Kidney epithelial cell (primary cell): Measurements from ENCODE around the gene CALM3. TPM values are rescaled to one million over a fixed set of nuclear protein-coding genes. Genes with fewer than 3 reads are reported as not detected.

Source experiments
- DNase-seq: peaks from one replicate; pipeline ENCODE4 v3.0.0-alpha.2; 2010; ENCODE audit warnings: low read depth
- H3K27me3 ChIP-seq: 2 replicates; pipeline ENCODE4 v1.6.0; 2011; ENCODE audit warnings: low read length; ENCODE audit not compliant: control insufficient read depth, insufficient read depth
- H3K36me3 ChIP-seq: 2 replicates; pipeline ENCODE4 v1.5.1; 2011; ENCODE audit warnings: low read length; ENCODE audit not compliant: control insufficient read depth, insufficient read depth
- H3K4me3 ChIP-seq: 2 replicates; pipeline ENCODE4 v1.5.1; 2011; ENCODE audit warnings: low read depth, mild to moderate bottlenecking, control low read depth, low read length
- CTCF ChIP-seq: IDR thresholded peaks from 2 replicates; pipeline ENCODE4 v1.5.1; 2011; ENCODE audit warnings: mild to moderate bottlenecking, moderate library complexity, low read length, control low read depth, inconsistent platforms; ENCODE audit not compliant: insufficient read depth, poor library complexity, severe bottlenecking
- total RNA-seq: library from RNA; depleted of rRNA; stranded (reverse); fragments of >200 nt; gene quantifications from 2 replicates; pipeline ENCODE4 v1.2.3, GENCODE V29; 2015

CALM3 gene
- total RNA-seq, 1 donor from 2014 or later = 127 TPM

GRCh38 chr19:46564701-46565100 lies 36.4 kb upstream of the CALM3 start:
- H3K36me3 ChIP-seq = no peaks in the 10 kb centered on the region
- DNase-seq = no peak
- H3K27me3 ChIP-seq = no peaks in the 10 kb centered on the region
- TF ChIP-seq CTCF = no peak
- H3K4me3 ChIP-seq = no peak overlapping the region

- no peaks in the 10 kb centered on the region for H3K36me3 ChIP-seq
- no peaks in the 10 kb centered on the region for H3K27me3 ChIP-seq
- no peak for TF ChIP-seq CTCF
- no peak overlapping the region for H3K4me3 ChIP-seq
- DNase-seq = no peak
Observed at GRCh38 chr19:46571495-46571894, 29.6 kb upstream of the CALM3 start.

DNA sequence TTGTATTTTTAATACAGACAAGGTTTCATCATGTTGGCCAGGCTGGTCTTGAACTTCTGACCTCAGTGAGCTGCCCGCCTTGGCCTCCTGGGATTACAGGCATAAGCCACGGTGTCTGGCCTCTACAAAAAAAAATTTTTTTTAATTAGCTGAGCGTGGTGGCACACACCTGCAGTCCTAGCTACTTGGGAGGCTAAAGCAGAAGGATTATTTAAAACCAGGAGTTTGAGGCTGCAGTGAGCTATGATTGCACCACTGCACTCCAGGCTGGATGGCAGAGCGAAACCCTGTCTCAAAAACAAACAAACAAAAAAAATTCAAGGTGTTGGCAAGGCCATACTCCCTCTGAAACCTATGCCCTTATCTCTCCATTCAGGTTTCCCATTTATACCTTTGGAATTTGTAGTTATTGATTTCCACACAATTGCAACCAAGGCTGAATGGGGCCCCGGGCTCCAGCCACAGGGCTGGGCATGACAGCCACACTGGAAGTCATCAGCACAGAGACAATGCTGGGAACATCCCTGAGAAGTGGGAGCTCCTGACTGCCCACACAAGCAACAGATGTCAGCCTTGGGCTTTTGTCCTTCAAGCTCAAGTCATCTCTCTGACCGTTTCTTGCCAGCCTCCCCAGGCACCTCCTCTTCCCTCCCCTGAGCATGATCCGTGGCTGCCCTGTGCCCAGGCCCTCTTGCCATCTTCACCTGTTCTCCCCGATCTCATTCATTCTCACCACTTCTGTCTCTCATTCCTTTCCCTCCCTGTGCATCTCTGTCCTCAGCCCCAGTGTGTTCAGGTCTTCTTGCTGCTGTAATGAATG lies 27.2 kb upstream of the CALM3 start:
- Histone ChIP-seq H3K27me3 (no peaks in the 10 kb centered on the region), H3K36me3 (no peaks in the 10 kb centered on the region), H3K4me3 (no peak overlapping the region)
- DNase-seq = no peak
- no peak for TF ChIP-seq CTCF

- Histone ChIP-seq H3K36me3 (no peaks in the 10 kb centered on the region), H3K4me3 (no peak overlapping the region), H3K27me3 (no peaks in the 10 kb centered on the region)
- no peak for TF ChIP-seq CTCF
- no peak for DNase-seq
Observed at GRCh38 chr19:46574533-46574932, 26.6 kb upstream of the CALM3 start.

DNA sequence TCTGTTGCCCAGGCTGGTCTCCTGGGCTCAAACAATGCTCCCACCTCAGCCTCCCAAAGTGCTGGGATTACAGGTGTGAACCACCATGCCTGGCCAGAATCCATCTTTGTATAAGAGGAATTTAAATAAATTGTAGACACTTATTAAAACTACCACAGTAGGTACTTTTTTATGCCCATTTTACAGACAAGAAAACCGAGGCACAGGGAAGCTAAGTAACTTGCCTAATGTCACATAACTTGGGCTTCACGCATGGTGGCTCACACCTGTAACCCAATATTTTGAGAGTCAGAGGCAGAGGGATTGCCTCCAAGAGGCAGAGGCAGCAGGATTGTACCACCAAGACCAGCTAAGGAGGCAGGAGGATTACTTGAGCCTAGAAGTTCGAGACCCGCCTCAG lies 22.7 kb upstream of the CALM3 start:
- H3K36me3 ChIP-seq = no peaks in the 10 kb centered on the region
- no peak for TF ChIP-seq CTCF
- H3K4me3 ChIP-seq = no peak overlapping the region
- no peak for DNase-seq
- peaks cover 2% of the 10 kb centered on the region for H3K27me3 ChIP-seq
